ENCODE data around the gene MACF1.

Gene MACF1

GRCh38 chr1:39214021-39214713, 9.7 kb downstream of the MACF1 start:
- no peak for DNase-seq

- DNase-seq, result no peak
These were observed 10.2 kb downstream of the MACF1 start for GRCh38 chr1:39214714-39214997.

GRCh38 chr1:39214998-39215873, 10.7 kb downstream of the MACF1 start:
- DNase-seq, result peak; percentile 77

GRCh38 chr1:39216771-39217170, 12.3 kb downstream of the MACF1 start:
- no peak for DNase-seq

GRCh38 chr1:39220891-39221870, 16.7 kb downstream of the MACF1 start:
- no peak for DNase-seq

- no peak for DNase-seq
These were observed 19.9 kb downstream of the MACF1 start for GRCh38 chr1:39224295-39224829.

GRCh38 chr1:39226836-39227235, 22.3 kb downstream of the MACF1 start:
- DNase-seq, result no peak

- DNase-seq, result no peak
These were observed 23.8 kb downstream of the MACF1 start for GRCh38 chr1:39228252-39228651.

- DNase-seq, result no peak
These were observed 25.0 kb downstream of the MACF1 start for GRCh38 chr1:39229504-39229903.

- DNase-seq, result peak; percentile 81
These were observed 26.0 kb downstream of the MACF1 start for GRCh38 chr1:39230261-39231190.

- no peak for DNase-seq
These were observed 32.5 kb downstream of the MACF1 start for GRCh38 chr1:39236971-39237370.

- DNase-seq, result no peak
These were observed 34.0 kb downstream of the MACF1 start for GRCh38 chr1:39238476-39238875.

- DNase-seq, result no peak
These were observed 35.5 kb downstream of the MACF1 start for GRCh38 chr1:39239968-39240367.

GRCh38 chr1:39243302-39243701, 38.8 kb downstream of the MACF1 start:
- no peak for DNase-seq

GRCh38 chr1:39250460-39251240, 46.2 kb downstream of the MACF1 start:
- DNase-seq, result no peak

- DNase-seq, result no peak
These were observed 50.7 kb downstream of the MACF1 start for GRCh38 chr1:39255222-39255621.

GRCh38 chr1:39258146-39258924, 53.8 kb downstream of the MACF1 start:
- peak; percentile 64 for DNase-seq

- DNase-seq, result no peak
These were observed 54.4 kb downstream of the MACF1 start for GRCh38 chr1:39258925-39259244.

GRCh38 chr1:39261712-39262221, 57.3 kb downstream of the MACF1 start:
- DNase-seq, result no peak

GRCh38 chr1:39262802-39263201, 58.3 kb downstream of the MACF1 start:
- DNase-seq, result no peak

All from CD4-positive, alpha-beta T cell treated with Interleukin-4 for 4 hours (primary cell).